Hepatocyte (in vitro differentiated cells): Measurements from ENCODE around the gene CSNK2A1. TPM values are rescaled to one million over a fixed set of nuclear protein-coding genes. Genes with fewer than 3 reads are reported as not detected.
A peak's percentile ranks its signal among the peaks of the same experiment; 100 is the strongest.

Source experiments
- DNase-seq: peaks from one replicate; pipeline ENCODE4 v3.0.0-alpha.2; 2016; ENCODE audit warnings: low spot score
- H2AFZ ChIP-seq: fragments of 200-600 bp; sonication (generic); 2 replicates; pipeline ENCODE4 v1.6.0; 2016; ENCODE audit warnings: antibody characterized with exemption, mild to moderate bottlenecking
- H3K27ac ChIP-seq: fragments of 200-600 bp; sonication (generic); 2 replicates; pipeline ENCODE4 v1.5.1; 2016; ENCODE audit warnings: mild to moderate bottlenecking
- H3K27me3 ChIP-seq: fragments of 200-600 bp; sonication (generic); 2 replicates; pipeline ENCODE4 v1.6.1; 2016
- H3K36me3 ChIP-seq: fragments of 200-600 bp; sonication (generic); replicated peaks from 2 replicates; pipeline ENCODE4 v1.5.1; 2016; ENCODE audit warnings: low read depth; ENCODE audit not compliant: insufficient read depth
- H3K4me1 ChIP-seq: fragments of 200-600 bp; sonication (generic); 2 replicates; pipeline ENCODE4 v1.5.1; 2016; ENCODE audit warnings: mild to moderate bottlenecking, moderate library complexity; ENCODE audit not compliant: insufficient read depth
- H3K4me2 ChIP-seq: fragments of 200-600 bp; sonication (generic); 2 replicates; pipeline ENCODE4 v1.6.0; 2016
- H3K4me3 ChIP-seq: fragments of 200-600 bp; sonication (generic); 2 replicates; pipeline ENCODE4 v1.5.1; 2016; ENCODE audit warnings: mild to moderate bottlenecking
- H3K79me2 ChIP-seq: fragments of 200-600 bp; sonication (generic); 2 replicates; pipeline ENCODE4 v1.6.0; 2017; ENCODE audit warnings: mild to moderate bottlenecking
- H3K9me2 ChIP-seq: fragments of 200-600 bp; sonication (generic); replicated peaks from 2 replicates; pipeline ENCODE4 v1.6.0; 2017; ENCODE audit warnings: mild to moderate bottlenecking; ENCODE audit not compliant: insufficient read depth
- H3K9me3 ChIP-seq: fragments of 200-600 bp; sonication (generic); 2 replicates; pipeline ENCODE4 v1.5.1; 2016; ENCODE audit warnings: low read depth, mild to moderate bottlenecking
- H4K20me1 ChIP-seq: fragments of 200-600 bp; sonication (generic); 2 replicates; pipeline ENCODE4 v1.6.0; 2016; ENCODE audit warnings: mild to moderate bottlenecking; ENCODE audit not compliant: insufficient read depth, poor library complexity, severe bottlenecking
- EZH2 ChIP-seq: fragments of 200-600 bp; sonication (generic); IDR thresholded peaks from 2 replicates; pipeline ENCODE4 v1.6.1; 2016; ENCODE audit warnings: antibody characterized with exemption, mild to moderate bottlenecking, borderline replicate concordance
- EZH2phosphoT487 ChIP-seq: fragments of 200-600 bp; sonication (generic); IDR thresholded peaks from one replicate; pipeline ENCODE4 v1.6.1; 2018; ENCODE audit warnings: antibody characterized with exemption, mild to moderate bottlenecking, low read depth, moderate library complexity; ENCODE audit not compliant: unreplicated experiment, severe bottlenecking
- WGBS: methylation state at CpG from one replicate; pipeline ENCODE4 v1.1.6; 2016; ENCODE audit warnings: low lambda C conversion rate; ENCODE audit errors: missing lambda C conversion rate; 5-methylcytosine and 5-hydroxymethylcytosine counted together
- polyA plus RNA-seq: library from polyadenylated mRNA; unstranded; fragments of >200 nt; fragmentation: Nextera tagmentation; extraction: Ambion mirVana; gene quantifications from 2 replicates; pipeline ENCODE4 v1.2.1, GENCODE V29; 2016
- total RNA-seq: library from RNA; depleted of rRNA; stranded (reverse); fragments of >200 nt; gene quantifications from 2 replicates; pipeline ENCODE4 v1.2.3, GENCODE V29; 2014
- TF ChIP-seq, protein P1 (sequence below): fragments of 200-600 bp; sonication (generic); IDR thresholded peaks from 2 replicates; pipeline ENCODE4 v1.5.1; 2016; ENCODE audit warnings: antibody characterized with exemption, mild to moderate bottlenecking; ENCODE audit not compliant: poor library complexity

The CSNK2A1 gene
- total and polyA plus RNA-seq, 2 experiments from 2014 or later: 65.6 to 173 TPM

DNA sequence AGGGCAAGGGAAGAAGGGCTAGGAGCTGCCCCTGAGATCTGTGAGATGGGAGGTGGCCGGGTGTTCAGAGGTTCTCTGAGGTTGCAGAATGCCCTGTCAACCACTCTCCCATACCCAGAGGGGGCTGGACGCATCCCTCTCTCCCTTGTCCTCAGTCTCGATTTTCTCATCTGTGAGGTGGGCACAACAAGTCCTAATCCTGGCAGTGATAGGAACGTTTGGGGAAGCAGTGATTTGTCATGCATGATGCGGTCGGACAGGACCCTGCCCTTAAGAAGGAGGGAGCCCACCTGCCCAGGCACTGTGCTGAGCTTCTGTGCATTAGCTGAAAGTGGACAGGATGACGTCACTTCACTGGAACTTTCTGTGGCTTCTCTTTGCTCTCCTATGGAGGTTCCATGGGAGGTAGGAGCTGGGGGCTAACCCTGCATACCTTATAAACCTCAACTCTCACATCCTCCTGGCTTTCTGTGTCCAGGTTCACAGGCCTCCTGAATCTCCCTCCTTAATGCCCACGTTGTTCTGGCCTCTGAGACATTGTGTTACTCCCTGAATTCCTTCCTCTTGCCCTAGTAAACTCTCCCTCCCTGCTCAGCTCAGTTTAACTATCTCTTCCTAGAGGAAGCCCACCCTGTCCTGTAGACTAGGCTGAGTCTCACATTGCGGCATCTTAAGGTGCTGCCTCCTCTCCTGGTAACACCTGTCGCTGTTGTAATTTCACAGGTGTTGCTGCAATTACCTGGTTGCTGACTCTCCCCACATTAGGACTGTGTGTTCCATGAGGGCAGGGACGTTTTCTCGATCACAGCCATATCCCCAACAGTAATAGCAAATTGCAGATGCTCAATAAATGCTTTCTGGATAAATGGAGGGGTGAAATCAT lies 30.1 kb upstream of the CSNK2A1 start:
- H3K27me3 ChIP-seq: peaks cover 19% of the 10 kb centered on the region
- H3K9me2 ChIP-seq: no peaks in the 10 kb centered on the region
- WGBS: 73% methylated on average over 12 of the region's 12 CpGs
- H3K27ac ChIP-seq: no peak overlapping the region
- no peak for DNase-seq
- no peak overlapping the region for H3K4me2 ChIP-seq
- TF ChIP-seq EZH2 (no peak), EZH2phosphoT487 (no peak)
- TF ChIP-seq, protein P1, sequence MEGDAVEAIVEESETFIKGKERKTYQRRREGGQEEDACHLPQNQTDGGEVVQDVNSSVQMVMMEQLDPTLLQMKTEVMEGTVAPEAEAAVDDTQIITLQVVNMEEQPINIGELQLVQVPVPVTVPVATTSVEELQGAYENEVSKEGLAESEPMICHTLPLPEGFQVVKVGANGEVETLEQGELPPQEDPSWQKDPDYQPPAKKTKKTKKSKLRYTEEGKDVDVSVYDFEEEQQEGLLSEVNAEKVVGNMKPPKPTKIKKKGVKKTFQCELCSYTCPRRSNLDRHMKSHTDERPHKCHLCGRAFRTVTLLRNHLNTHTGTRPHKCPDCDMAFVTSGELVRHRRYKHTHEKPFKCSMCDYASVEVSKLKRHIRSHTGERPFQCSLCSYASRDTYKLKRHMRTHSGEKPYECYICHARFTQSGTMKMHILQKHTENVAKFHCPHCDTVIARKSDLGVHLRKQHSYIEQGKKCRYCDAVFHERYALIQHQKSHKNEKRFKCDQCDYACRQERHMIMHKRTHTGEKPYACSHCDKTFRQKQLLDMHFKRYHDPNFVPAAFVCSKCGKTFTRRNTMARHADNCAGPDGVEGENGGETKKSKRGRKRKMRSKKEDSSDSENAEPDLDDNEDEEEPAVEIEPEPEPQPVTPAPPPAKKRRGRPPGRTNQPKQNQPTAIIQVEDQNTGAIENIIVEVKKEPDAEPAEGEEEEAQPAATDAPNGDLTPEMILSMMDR: no peak
- H3K36me3 ChIP-seq: no peaks in the 10 kb centered on the region
- H3K79me2 ChIP-seq: no peaks in the 10 kb centered on the region
- H4K20me1 ChIP-seq: no peaks in the 10 kb centered on the region
- peaks cover 8% of the 10 kb centered on the region for H3K4me1 ChIP-seq
- H2AFZ ChIP-seq: no peak overlapping the region
- H3K4me3 ChIP-seq: no peak overlapping the region
- H3K9me3 ChIP-seq: no peaks in the 10 kb centered on the region

- WGBS: 74% methylated on average over 7 of the region's 7 CpGs
- no peak overlapping the region for H3K4me3 ChIP-seq
- no peaks in the 10 kb centered on the region for H4K20me1 ChIP-seq
- no peaks in the 10 kb centered on the region for H3K9me3 ChIP-seq
- no peak for DNase-seq
- H3K79me2 ChIP-seq: no peaks in the 10 kb centered on the region
- peaks cover 8% of the 10 kb centered on the region for H3K4me1 ChIP-seq
- peaks cover 19% of the 10 kb centered on the region for H3K27me3 ChIP-seq
- no peaks in the 10 kb centered on the region for H3K36me3 ChIP-seq
- no peak for TF ChIP-seq EZH2phosphoT487
- TF ChIP-seq, protein P1: no peak
- no peak for TF ChIP-seq EZH2
- H3K4me2 ChIP-seq: no peak overlapping the region
- H3K9me2 ChIP-seq: no peaks in the 10 kb centered on the region
- H2AFZ ChIP-seq: no peak overlapping the region
- no peak overlapping the region for H3K27ac ChIP-seq
Observed at GRCh38 chr20:572727-573126, 29.1 kb upstream of the CSNK2A1 start.

DNA sequence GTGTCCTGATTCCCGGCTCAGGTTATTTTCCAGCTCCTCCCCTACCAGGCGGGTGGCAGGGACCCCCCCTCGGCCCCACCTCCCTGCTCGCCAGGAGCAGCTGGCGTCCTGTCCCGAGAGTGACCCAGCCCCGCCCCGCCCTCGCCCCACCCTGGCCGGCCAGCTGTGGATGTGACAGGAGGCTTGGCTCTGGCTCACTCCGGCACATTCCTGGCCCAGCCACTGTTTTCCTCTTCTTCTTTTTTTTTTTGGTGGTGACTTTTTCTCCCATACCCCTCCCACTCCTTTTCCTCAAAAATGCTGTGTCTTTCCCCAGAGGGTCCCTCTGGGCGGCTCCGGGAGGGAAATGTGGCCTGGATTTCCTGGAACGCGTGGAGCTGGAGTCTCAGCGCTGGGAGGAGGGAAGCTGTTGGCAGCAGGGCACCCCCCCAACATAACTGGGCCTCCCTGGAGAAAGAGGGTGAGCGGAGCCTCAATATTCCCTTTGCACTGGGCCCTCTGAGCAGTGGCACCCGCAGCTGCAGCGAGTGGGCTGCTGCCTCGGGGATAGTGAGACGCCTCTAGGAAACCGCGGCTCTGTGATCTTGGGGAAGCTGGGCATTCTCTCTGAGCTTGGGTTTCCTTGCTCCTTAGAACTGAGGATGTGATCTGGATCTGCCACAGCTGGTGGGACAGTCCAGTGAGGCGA lies 28.3 kb upstream of the CSNK2A1 start:
- no peak overlapping the region for H3K27ac ChIP-seq
- H4K20me1 ChIP-seq: no peaks in the 10 kb centered on the region
- no peak overlapping the region for H3K4me3 ChIP-seq
- no peaks in the 10 kb centered on the region for H3K36me3 ChIP-seq
- 27% methylated on average over 22 of the region's 24 CpGs for WGBS
- peak overlapping the region; percentile 66 for H3K4me2 ChIP-seq
- peak; percentile 53 for DNase-seq
- H3K27me3 ChIP-seq: peaks cover 19% of the 10 kb centered on the region
- peaks cover 8% of the 10 kb centered on the region for H3K4me1 ChIP-seq
- H3K9me3 ChIP-seq: no peaks in the 10 kb centered on the region
- no peaks in the 10 kb centered on the region for H3K79me2 ChIP-seq
- no peaks in the 10 kb centered on the region for H3K9me2 ChIP-seq
- no peak for TF ChIP-seq EZH2phosphoT487
- TF ChIP-seq, protein P1: no peak
- TF ChIP-seq EZH2: no peak
- H2AFZ ChIP-seq: no peak overlapping the region
